ENCODE results near the gene DST. TPM values are rescaled to one million over a fixed set of nuclear protein-coding genes. Genes with fewer than 3 reads are reported as not detected.

The DST gene
- total RNA-seq, 1 experiment from 2014 or later, result 91.9 TPM

GRCh38 chr6:56528412-56528841 is 114.3 kb downstream of the DST start:
- Histone ChIP-seq H3K18ac (ENCODE audit: insufficient read length, low read depth, low read length) (no peak overlapping the region), H2AFZ (ENCODE audit: low read length) (no peak overlapping the region), H3K56ac (ENCODE audit: insufficient read length, low read depth, low read length) (no peak overlapping the region), H3T11ph (ENCODE audit: low read length) (no peak overlapping the region), H2AK5ac (ENCODE audit: insufficient read length, low read length) (no peak overlapping the region), H2BK12ac (ENCODE audit: insufficient read length, low read depth, low read length) (no peak overlapping the region), H3K9ac (ENCODE audit: extremely low read depth, insufficient read length, low read length) (no peak overlapping the region), H3K9me3 (ENCODE audit: control insufficient read depth, low read depth, low read length) (no peaks in the 10 kb centered on the region), H3K27ac (ENCODE audit: insufficient read length, low read depth, low read length) (no peak overlapping the region), H3K14ac (ENCODE audit: insufficient read depth, low read length) (no peak overlapping the region), H2BK5ac (ENCODE audit: insufficient read length, low read length) (no peak overlapping the region), H2BK15ac (ENCODE audit: low read depth, low read length) (no peak overlapping the region), H4K20me1 (ENCODE audit: control insufficient read depth, insufficient read depth, insufficient read length) (no peaks in the 10 kb centered on the region), H3K23me2 (ENCODE audit: insufficient read length, low read depth, low read length, poor library complexity, severe bottlenecking) (no peaks in the 10 kb centered on the region), H3K79me2 (ENCODE audit: insufficient read depth, low read length) (no peaks in the 10 kb centered on the region), H4K8ac (replicated peaks; ENCODE audit: insufficient read length, low read depth, low read length) (no peak overlapping the region), H3K4me2 (ENCODE audit: insufficient read depth, insufficient read length, low read length) (no peak overlapping the region), H3K27me3 (ENCODE audit: insufficient read depth, low read length) (no peaks in the 10 kb centered on the region), H3K23ac (ENCODE audit: insufficient read length, low read depth, low read length) (no peak overlapping the region), H3K79me1 (ENCODE audit: insufficient read depth, low read depth, low read length, poor library complexity, severe bottlenecking) (no peaks in the 10 kb centered on the region), H3K4ac (ENCODE audit: low read depth, low read length) (no peak overlapping the region), H2BK120ac (ENCODE audit: low read depth, low read length, poor library complexity, severe bottlenecking) (no peak overlapping the region), H3K4me1 (ENCODE audit: insufficient read depth, low read length) (peaks cover 3% of the 10 kb centered on the region), H4K91ac (ENCODE audit: insufficient read length, low read depth, low read length) (no peak overlapping the region), H2BK20ac (ENCODE audit: low read depth, low read length, poor library complexity, severe bottlenecking) (no peak overlapping the region), H4K5ac (ENCODE audit: insufficient read length, low read depth, low read length) (no peak overlapping the region)
- no peak for DNase-seq
- TF ChIP-seq CTCF (conservative IDR thresholded peaks at IDR 0.05), result no peak
- Mint-ChIP-seq H3K4me1 (peaks cover 38 to 46% of the 10 kb centered on the region in 2 experiments), H3K36me3 (ENCODE audit: insufficient read depth in 1 of 3, low read depth in 3 of 3) (peaks cover 13 to 52% (median 34%) of the 10 kb centered on the region in 3 experiments; a peak in 6 of 7 replicates), H3K9me3 (no peaks in the 10 kb centered on the region), H3K4me3 (no peak overlapping the region), H3K27ac (no peak overlapping the region; a peak in 1 of 7 replicates), H3K27me3 (ENCODE audit: low read depth) (no peaks in the 10 kb centered on the region)
- WGBS (ENCODE audit: extremely low coverage, insufficient read length, low lambda C conversion rate), result no CpG with 5 or more reads among the region's 3 CpGs
